ENCODE measurements around the gene PTPN4.

The PTPN4 gene

GRCh38 chr2:119943058-119943457, 183.3 kb downstream of the PTPN4 start:
- no peak overlapping the region for H3K9ac ChIP-seq (ENCODE audit: low read length)
- no peaks in the 10 kb centered on the region for H3K4me1 ChIP-seq (ENCODE audit: control insufficient read depth in 1 of 2, insufficient read depth in 2 of 2, low read length in 2 of 2)
- H3K79me1 ChIP-seq (ENCODE audit: low read length) = no peaks in the 10 kb centered on the region
- H2BK5ac ChIP-seq (ENCODE audit: low read depth, low read length, poor library complexity) = no peak overlapping the region
- H3K79me2 ChIP-seq (ENCODE audit: control insufficient read depth, insufficient read depth, low read length, poor library complexity) = no peaks in the 10 kb centered on the region
- H2AK5ac ChIP-seq (ENCODE audit: low read length) = no peak overlapping the region
- H4K8ac ChIP-seq (ENCODE audit: low read depth, low read length) = no peak overlapping the region
- no peak for DNase-seq
- H2AFZ ChIP-seq (ENCODE audit: insufficient read depth, low read length, poor library complexity) = no peak overlapping the region
- no peak overlapping the region for H3K4ac ChIP-seq (ENCODE audit: low read depth, low read length)
- no peak overlapping the region for H3K14ac ChIP-seq (ENCODE audit: low read length)
- H3K36me3 ChIP-seq (ENCODE audit: control insufficient read depth in 1 of 2, insufficient read depth in 2 of 2, low read length in 2 of 2) = peaks cover 0 to 3% of the 10 kb centered on the region in 2 experiments
- no peaks in the 10 kb centered on the region for H3K27me3 ChIP-seq (ENCODE audit: insufficient read depth, low read length)
- no peaks in the 10 kb centered on the region for H3K9me3 ChIP-seq (ENCODE audit: insufficient read depth, low read depth, low read length)
- H3K4me3 ChIP-seq (ENCODE audit: low read depth, low read length) = no peak overlapping the region
- H3K18ac ChIP-seq (ENCODE audit: low read length) = no peak overlapping the region
- H4K12ac ChIP-seq (ENCODE audit: low read depth, low read length) = no peak overlapping the region
- no peak overlapping the region for H2BK12ac ChIP-seq (ENCODE audit: low read length)
- H4K91ac ChIP-seq (ENCODE audit: low read depth, low read length) = no peak overlapping the region
- H3K23ac ChIP-seq (ENCODE audit: low read length) = no peak overlapping the region
- no peak overlapping the region for H3K4me2 ChIP-seq (ENCODE audit: low read length)
- no peak overlapping the region for H3K27ac ChIP-seq (ENCODE audit: low read depth, low read length)
- no peak overlapping the region for H2BK120ac ChIP-seq (ENCODE audit: insufficient read depth, low read length, poor library complexity)

GRCh38 chr2:119947535-119947934, 187.8 kb downstream of the PTPN4 start:
- DNase-seq = no peak

DNA sequence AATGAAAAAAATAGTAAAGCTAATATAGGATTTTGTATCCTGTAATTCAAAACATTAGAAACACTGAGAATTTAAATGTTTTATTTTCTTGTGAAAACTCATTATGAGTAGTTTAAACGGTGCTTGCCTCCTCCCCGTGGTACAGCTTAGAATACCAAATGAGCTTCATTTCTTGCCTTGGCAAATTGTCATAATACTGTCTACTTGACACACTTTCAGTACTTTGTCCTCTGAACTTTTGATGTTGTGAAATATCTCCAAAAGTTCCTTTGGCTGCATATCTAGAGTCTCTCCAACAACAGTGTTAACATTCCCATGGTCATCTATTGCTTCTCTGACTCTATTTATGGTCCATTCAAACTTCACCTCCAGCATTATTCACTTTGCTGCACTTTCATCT, 191.2 kb downstream of the PTPN4 start:
- Histone ChIP-seq H3K18ac (ENCODE audit: low read length) (no peak overlapping the region), H3K27me3 (ENCODE audit: insufficient read depth, low read length) (no peaks in the 10 kb centered on the region), H4K8ac (ENCODE audit: low read depth, low read length) (no peak overlapping the region), H3K4me1 (ENCODE audit: control insufficient read depth in 1 of 2, insufficient read depth in 2 of 2, low read length in 2 of 2) (no peaks in the 10 kb centered on the region), H3K4me3 (ENCODE audit: low read depth, low read length) (no peak overlapping the region), H3K23ac (ENCODE audit: low read length) (no peak overlapping the region), H2AK5ac (ENCODE audit: low read length) (no peak overlapping the region), H4K12ac (ENCODE audit: low read depth, low read length) (no peak overlapping the region), H3K14ac (ENCODE audit: low read length) (no peak overlapping the region), H2BK120ac (ENCODE audit: insufficient read depth, low read length, poor library complexity) (no peak overlapping the region), H2BK5ac (ENCODE audit: low read depth, low read length, poor library complexity) (no peak overlapping the region), H2AFZ (ENCODE audit: insufficient read depth, low read length, poor library complexity) (no peak overlapping the region), H3K79me1 (ENCODE audit: low read length) (no peaks in the 10 kb centered on the region), H3K27ac (ENCODE audit: low read depth, low read length) (no peak overlapping the region), H3K4ac (ENCODE audit: low read depth, low read length) (no peak overlapping the region), H3K9ac (ENCODE audit: low read length) (no peak overlapping the region), H3K36me3 (ENCODE audit: control insufficient read depth in 1 of 2, insufficient read depth in 2 of 2, low read length in 2 of 2) (no peaks in the 10 kb centered on the region), H3K4me2 (ENCODE audit: low read length) (no peak overlapping the region), H3K9me3 (ENCODE audit: insufficient read depth, low read depth, low read length) (no peaks in the 10 kb centered on the region), H4K91ac (ENCODE audit: low read depth, low read length) (no peak overlapping the region), H2BK12ac (ENCODE audit: low read length) (no peak overlapping the region), H3K79me2 (ENCODE audit: control insufficient read depth, insufficient read depth, low read length, poor library complexity) (no peaks in the 10 kb centered on the region)
- whole genome bisulfite sequencing (ENCODE audit: extremely low coverage, insufficient coverage, insufficient read length) = no CpG with 5 or more reads among the region's 2 CpGs
- no peak for DNase-seq

More at GRCh38 chr2:119947535-119947934, 187.8 kb downstream of the PTPN4 start:
- Histone ChIP-seq H3K9me3 (ENCODE audit: insufficient read depth, low read depth, low read length) (no peaks in the 10 kb centered on the region), H3K79me1 (ENCODE audit: low read length) (no peaks in the 10 kb centered on the region), H2BK5ac (ENCODE audit: low read depth, low read length, poor library complexity) (no peak overlapping the region), H3K23ac (ENCODE audit: low read length) (no peak overlapping the region), H2BK12ac (ENCODE audit: low read length) (no peak overlapping the region), H3K79me2 (ENCODE audit: control insufficient read depth, insufficient read depth, low read length, poor library complexity) (no peaks in the 10 kb centered on the region), H3K14ac (ENCODE audit: low read length) (no peak overlapping the region), H3K4me3 (ENCODE audit: low read depth, low read length) (no peak overlapping the region), H3K9ac (ENCODE audit: low read length) (no peak overlapping the region), H3K27ac (ENCODE audit: low read depth, low read length) (no peak overlapping the region), H3K27me3 (ENCODE audit: insufficient read depth, low read length) (no peaks in the 10 kb centered on the region), H3K4me2 (ENCODE audit: low read length) (no peak overlapping the region), H4K12ac (ENCODE audit: low read depth, low read length) (no peak overlapping the region), H3K36me3 (ENCODE audit: control insufficient read depth in 1 of 2, insufficient read depth in 2 of 2, low read length in 2 of 2) (no peaks in the 10 kb centered on the region), H4K91ac (ENCODE audit: low read depth, low read length) (no peak overlapping the region), H4K8ac (ENCODE audit: low read depth, low read length) (no peak overlapping the region), H2BK120ac (ENCODE audit: insufficient read depth, low read length, poor library complexity) (no peak overlapping the region), H2AFZ (ENCODE audit: insufficient read depth, low read length, poor library complexity) (no peak overlapping the region), H2AK5ac (ENCODE audit: low read length) (no peak overlapping the region), H3K18ac (ENCODE audit: low read length) (no peak overlapping the region), H3K4me1 (ENCODE audit: control insufficient read depth in 1 of 2, insufficient read depth in 2 of 2, low read length in 2 of 2) (no peaks in the 10 kb centered on the region), H3K4ac (ENCODE audit: low read depth, low read length) (no peak overlapping the region)
- WGBS (ENCODE audit: extremely low coverage, insufficient coverage, insufficient read length) = no CpG with 5 or more reads among the region's 1 CpG

DNA sequence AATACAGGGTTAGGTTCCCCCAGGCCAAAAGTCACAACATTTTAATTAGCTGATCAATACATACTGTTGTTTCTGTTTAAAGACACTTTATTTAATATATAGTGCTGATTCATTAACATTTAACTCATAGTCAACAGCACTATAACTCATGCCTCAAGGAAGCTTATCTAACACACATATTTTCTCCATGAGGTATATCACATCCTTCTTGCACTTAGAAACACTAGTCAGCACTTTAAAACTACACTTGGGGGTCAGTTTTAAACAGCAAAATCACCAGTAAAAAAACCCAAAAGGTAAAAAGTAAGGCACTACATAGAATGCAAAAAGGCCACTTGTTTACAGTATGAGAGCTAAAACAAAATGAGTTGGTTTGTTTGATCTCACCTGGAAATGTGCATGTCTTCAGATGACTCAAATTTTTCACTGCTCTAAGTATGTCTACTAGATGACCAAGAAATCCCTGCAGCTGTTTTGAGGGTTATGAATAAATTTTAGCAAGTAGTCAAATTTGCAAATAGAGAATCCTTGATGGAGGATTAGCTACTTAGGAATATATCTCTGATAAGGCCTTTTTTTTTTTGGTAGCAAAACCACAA, 199.0 kb downstream of the PTPN4 start:
- no peak overlapping the region for H3K4me3 ChIP-seq (ENCODE audit: low read depth, low read length)
- no peak overlapping the region for H2BK5ac ChIP-seq (ENCODE audit: low read depth, low read length, poor library complexity)
- H3K79me2 ChIP-seq (ENCODE audit: control insufficient read depth, insufficient read depth, low read length, poor library complexity) = no peaks in the 10 kb centered on the region
- no peak overlapping the region for H3K9ac ChIP-seq (ENCODE audit: low read length)
- no peaks in the 10 kb centered on the region for H3K27me3 ChIP-seq (ENCODE audit: insufficient read depth, low read length)
- no peak overlapping the region for H2AFZ ChIP-seq (ENCODE audit: insufficient read depth, low read length, poor library complexity)
- no peak overlapping the region for H4K8ac ChIP-seq (ENCODE audit: low read depth, low read length)
- H4K91ac ChIP-seq (ENCODE audit: low read depth, low read length) = no peak overlapping the region
- H3K27ac ChIP-seq (ENCODE audit: low read depth, low read length) = no peak overlapping the region
- no peak overlapping the region for H3K14ac ChIP-seq (ENCODE audit: low read length)
- no peak overlapping the region for H3K23ac ChIP-seq (ENCODE audit: low read length)
- H3K9me3 ChIP-seq (ENCODE audit: insufficient read depth, low read depth, low read length) = no peaks in the 10 kb centered on the region
- H3K36me3 ChIP-seq (ENCODE audit: control insufficient read depth in 1 of 2, insufficient read depth in 2 of 2, low read length in 2 of 2) = peaks cover 2% of the 10 kb centered on the region in 2 experiments
- H3K4ac ChIP-seq (ENCODE audit: low read depth, low read length) = no peak overlapping the region
- no peak overlapping the region for H2BK12ac ChIP-seq (ENCODE audit: low read length)
- H3K4me2 ChIP-seq (ENCODE audit: low read length) = no peak overlapping the region
- H3K79me1 ChIP-seq (ENCODE audit: low read length) = no peaks in the 10 kb centered on the region
- H4K12ac ChIP-seq (ENCODE audit: low read depth, low read length) = no peak overlapping the region
- peak in 1 of 2 donors; percentile 18 for DNase-seq
- no peak overlapping the region for H2BK120ac ChIP-seq (ENCODE audit: insufficient read depth, low read length, poor library complexity)
- H3K18ac ChIP-seq (ENCODE audit: low read length) = no peak overlapping the region
- H2AK5ac ChIP-seq (ENCODE audit: low read length) = no peak overlapping the region
- H3K4me1 ChIP-seq (ENCODE audit: control insufficient read depth in 1 of 2, insufficient read depth in 2 of 2, low read length in 2 of 2) = no peaks in the 10 kb centered on the region

All from trophoblast cell (in vitro differentiated cells and primary cell).